Bladder microvascular endothelial cell (primary cell): ENCODE results near the gene OPN4. TPM values are rescaled to one million over a fixed set of nuclear protein-coding genes. Genes with fewer than 3 reads are reported as not detected.

Source experiments
- total RNA-seq: library from RNA; depleted of rRNA; stranded (reverse); fragments of >200 nt; gene quantifications from 2 replicates; pipeline ENCODE4 v1.2.3, GENCODE V29; 2014

OPN4 gene, protein sequence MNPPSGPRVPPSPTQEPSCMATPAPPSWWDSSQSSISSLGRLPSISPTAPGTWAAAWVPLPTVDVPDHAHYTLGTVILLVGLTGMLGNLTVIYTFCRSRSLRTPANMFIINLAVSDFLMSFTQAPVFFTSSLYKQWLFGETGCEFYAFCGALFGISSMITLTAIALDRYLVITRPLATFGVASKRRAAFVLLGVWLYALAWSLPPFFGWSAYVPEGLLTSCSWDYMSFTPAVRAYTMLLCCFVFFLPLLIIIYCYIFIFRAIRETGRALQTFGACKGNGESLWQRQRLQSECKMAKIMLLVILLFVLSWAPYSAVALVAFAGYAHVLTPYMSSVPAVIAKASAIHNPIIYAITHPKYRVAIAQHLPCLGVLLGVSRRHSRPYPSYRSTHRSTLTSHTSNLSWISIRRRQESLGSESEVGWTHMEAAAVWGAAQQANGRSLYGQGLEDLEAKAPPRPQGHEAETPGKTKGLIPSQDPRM
- total RNA-seq, result not detected in 2 replicates

DNA sequence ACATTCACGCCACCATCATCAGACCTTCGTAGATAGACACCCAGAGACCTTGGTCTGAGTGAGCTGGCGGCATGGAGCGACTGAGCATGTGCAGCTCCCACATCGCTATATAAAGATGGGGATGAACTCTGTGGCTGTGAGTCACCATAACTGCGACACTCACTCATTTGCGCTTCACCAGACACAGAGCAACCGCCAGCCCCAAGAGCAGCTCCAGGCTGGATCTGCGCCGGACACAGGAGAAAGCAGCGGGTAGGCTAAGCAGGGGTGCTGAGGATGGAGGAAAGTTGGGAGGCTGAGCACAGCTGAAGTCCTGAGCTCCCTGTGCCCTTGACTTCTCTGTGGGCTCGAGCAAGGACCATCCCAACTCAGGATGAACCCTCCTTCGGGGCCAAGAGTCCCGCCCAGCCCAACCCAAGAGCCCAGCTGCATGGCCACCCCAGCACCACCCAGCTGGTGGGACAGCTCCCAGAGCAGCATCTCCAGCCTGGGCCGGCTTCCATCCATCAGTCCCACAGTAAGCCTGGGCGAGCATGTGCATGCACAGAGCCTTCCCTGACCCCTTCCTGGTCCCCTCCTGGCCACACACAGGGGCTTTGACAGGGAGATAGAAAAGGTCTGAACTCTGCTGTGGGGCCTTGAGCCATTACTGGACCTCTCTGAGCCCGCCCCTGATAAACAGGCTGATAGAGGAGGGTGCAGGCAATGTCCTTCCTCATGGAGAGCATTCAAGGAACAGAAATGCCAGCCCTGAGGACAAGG, at the start of gene OPN4:
Gene OPN4 (plus strand): TSS at position 137 of the 762 bp plus-strand sequence. CDS start 237 bp downstream, at position 374.

DNA sequence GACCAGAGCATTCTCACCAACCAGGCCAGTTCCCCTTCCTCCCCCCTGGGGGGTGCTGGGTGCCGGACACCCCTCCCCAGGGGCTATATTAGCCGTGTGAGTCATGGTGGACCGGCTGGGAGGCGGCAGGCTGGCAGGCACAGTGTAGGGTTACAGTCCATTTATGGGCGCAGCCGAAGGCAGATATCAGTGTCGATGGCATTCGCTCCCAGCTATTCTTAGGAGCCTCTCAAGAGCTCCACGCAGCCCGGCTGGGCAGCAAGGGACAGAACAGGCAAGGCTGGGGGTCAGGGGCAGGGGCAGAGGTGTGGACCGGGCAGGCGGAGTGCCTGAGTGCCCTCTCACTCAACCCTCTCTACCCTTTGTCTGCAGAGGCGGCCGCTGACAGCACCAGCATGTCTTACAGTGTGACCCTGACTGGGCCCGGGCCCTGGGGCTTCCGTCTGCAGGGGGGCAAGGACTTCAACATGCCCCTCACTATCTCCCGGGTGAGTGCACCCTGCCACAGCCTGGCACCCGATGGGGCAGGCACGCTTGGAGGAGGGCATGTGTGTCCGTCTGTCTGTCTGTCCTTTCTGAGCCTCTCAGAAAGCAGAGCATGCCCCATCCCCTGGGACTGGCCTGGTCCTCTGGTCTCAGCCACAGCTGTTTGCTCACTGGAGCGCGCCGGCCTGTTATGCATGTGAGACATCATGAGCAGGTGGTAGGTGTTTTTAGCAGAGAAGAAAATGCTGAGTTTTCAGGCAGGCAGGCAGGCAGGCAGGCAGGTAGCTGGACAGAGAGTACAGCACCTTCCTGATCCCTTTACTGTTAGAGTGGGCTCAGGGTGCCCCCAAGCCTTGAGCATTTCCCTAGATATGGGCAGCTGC, 14.2 kb downstream of the OPN4 start, which contains the start of gene LDB3:
Gene LDB3 (plus strand): TSS at position 215 of the 869 bp plus-strand sequence. CDS start 181 bp downstream, at position 396.

Other genes starting within 250 kb of the OPN4 start
- gene WAPL, start 132.8 kb upstream of the OPN4 start, total RNA-seq, result 35.8 and 64.5 TPM in 2 replicates
- gene LDB3, start 14.0 kb downstream of the OPN4 start, total RNA-seq, result not detected in 2 replicates
- 0.16 and 0.19 TPM in 2 replicates for gene BMPR1A, start 102.1 kb downstream of the OPN4 start, total RNA-seq